IMR-90 (cell line): Measurements from ENCODE around the gene OR1F1. TPM values are rescaled to one million over a fixed set of nuclear protein-coding genes. Genes with fewer than 3 reads are reported as not detected.

ENCODE experiments used
- ATAC-seq: fragments of 200-7000 bp; cut with Tn5 transposase; 2 replicates; pipeline ENCODE4 v1.9.1; 2020; ENCODE audit warnings: low read depth, mild to moderate bottlenecking, moderate library complexity
- BruUV-seq: library from RNA; stranded (reverse); fragments of 400-500 nt; replicated peaks from 2 replicates; lab custom pipeline; 2021; lab: Mats Ljungman, UMichigan
- CTCF ChIA-PET: fragments of 300-600 bp; formaldehyde crosslinking; extraction: SDS; loops from one replicate; lab custom pipeline; 2021; ENCODE audit warnings: antibody characterized with exemption; lab: Yijun Ruan, JAX
- POLR2A ChIA-PET: fragments of 300-600 bp; sonication (Branson Sonifier 250); formaldehyde crosslinking; loops from one replicate; lab custom pipeline; 2022; ENCODE audit warnings: antibody characterized with exemption; ENCODE audit not compliant: unreplicated experiment; lab: Charles Lee
- DNase-seq: peaks from one replicate; pipeline ENCODE4 v3.0.0; 2013
- H2AFZ ChIP-seq: replicated peaks from 2 replicates; pipeline ENCODE3; 2013; ENCODE audit warnings: low read length, mild to moderate bottlenecking; ENCODE audit not compliant: poor library complexity
- H2AK5ac ChIP-seq: 2 replicates; pipeline ENCODE4 v1.6.1; 2013; ENCODE audit warnings: low read depth, low read length, inconsistent platforms
- H2AK9ac ChIP-seq: replicated peaks from 2 replicates; pipeline ENCODE3; 2013; ENCODE audit warnings: mild to moderate bottlenecking, low read depth, low read length, moderate library complexity; ENCODE audit not compliant: poor library complexity
- H2BK120ac ChIP-seq: 2 replicates; pipeline ENCODE4 v1.6.1; 2013; ENCODE audit warnings: low read depth, low read length, inconsistent platforms
- H2BK15ac ChIP-seq: 3 replicates; pipeline ENCODE4 v1.6.1; 2013; ENCODE audit warnings: low read depth, low read length, inconsistent platforms
- H2BK20ac ChIP-seq: 2 replicates; pipeline ENCODE4 v1.6.1; 2013; ENCODE audit warnings: low read depth, mild to moderate bottlenecking, inconsistent platforms, low read length, moderate library complexity
- H2BK5ac ChIP-seq: 2 replicates; pipeline ENCODE4 v1.6.1; 2013; ENCODE audit warnings: mild to moderate bottlenecking, low read depth, low read length, inconsistent platforms; ENCODE audit not compliant: poor library complexity, severe bottlenecking
- H3K14ac ChIP-seq: replicated peaks from 2 replicates; pipeline ENCODE4 v1.6.1; 2013; ENCODE audit warnings: low read depth, low read length, inconsistent platforms
- H3K18ac ChIP-seq: 2 replicates; pipeline ENCODE4 v1.6.1; 2013; ENCODE audit warnings: low read depth, low read length, control low read depth
- H3K23ac ChIP-seq: 2 replicates; pipeline ENCODE4 v1.6.1; 2013; ENCODE audit warnings: low read depth, low read length, inconsistent platforms
- H3K27ac ChIP-seq: 2 replicates; pipeline ENCODE4 v1.5.1; 2013; ENCODE audit warnings: mild to moderate bottlenecking, control low read depth, low read length; ENCODE audit not compliant: insufficient read depth
- H3K27me3 ChIP-seq: 2 replicates; pipeline ENCODE4 v1.6.1; 2013; ENCODE audit warnings: low read length; ENCODE audit not compliant: control insufficient read depth, insufficient read depth
- H3K36me3 ChIP-seq: 2 replicates; pipeline ENCODE4 v1.6.1; 2013; ENCODE audit warnings: low read length, mixed read lengths; ENCODE audit not compliant: control insufficient read depth, insufficient read depth
- H3K4ac ChIP-seq: 2 replicates; pipeline ENCODE4 v1.6.1; 2013; ENCODE audit warnings: low read depth, low read length, inconsistent platforms
- H3K4me1 ChIP-seq: 2 replicates; pipeline ENCODE4 v1.6.1; 2013; ENCODE audit warnings: low read length, mixed read lengths; ENCODE audit not compliant: control insufficient read depth, insufficient read depth
- H3K4me2 ChIP-seq: 2 replicates; pipeline ENCODE4 v1.6.1; 2013; ENCODE audit warnings: low read depth, mild to moderate bottlenecking, control low read depth, low read length, moderate library complexity
- H3K4me3 ChIP-seq: 2 replicates; pipeline ENCODE4 v1.5.1; 2013; ENCODE audit warnings: low read depth, mild to moderate bottlenecking, control low read depth, low read length, moderate library complexity; ENCODE audit not compliant: insufficient read depth
- H3K56ac ChIP-seq: 2 replicates; pipeline ENCODE4 v1.6.1; 2013; ENCODE audit warnings: low read length, inconsistent platforms; ENCODE audit not compliant: insufficient read depth; ENCODE audit errors: extremely low read depth
- H3K79me1 ChIP-seq, 2 experiments: 2 replicates each; pipeline ENCODE4 v1.6.1; 2013; ENCODE audit warnings: low read length in 2 of 2, inconsistent platforms in 1 of 2, low read depth in 1 of 2
- H3K9ac ChIP-seq: 2 replicates; pipeline ENCODE4 v1.6.1; 2013; ENCODE audit warnings: low read depth, low read length, control low read depth
- H3K9me1 ChIP-seq: 2 replicates; pipeline ENCODE4 v1.6.1; 2013; ENCODE audit warnings: low read length, inconsistent platforms; ENCODE audit not compliant: insufficient read depth
- H3K9me3 ChIP-seq: 2 replicates; pipeline ENCODE4 v1.6.1; 2013; ENCODE audit warnings: low read length; ENCODE audit not compliant: control insufficient read depth, insufficient read depth
- H4K20me1 ChIP-seq: 2 replicates; pipeline ENCODE4 v1.6.1; 2013; ENCODE audit warnings: low read length, inconsistent platforms; ENCODE audit not compliant: insufficient read depth
- H4K5ac ChIP-seq: 2 replicates; pipeline ENCODE4 v1.6.1; 2013; ENCODE audit warnings: mild to moderate bottlenecking, low read depth, low read length, control low read depth
- H4K8ac ChIP-seq, 2 experiments: 2 replicates each; pipeline ENCODE4 v1.6.1; 2013; ENCODE audit warnings: low read depth in 2 of 2, low read length in 2 of 2, control low read depth in 1 of 2, inconsistent platforms in 1 of 2
- H4K91ac ChIP-seq: 2 replicates; pipeline ENCODE4 v1.6.1; 2013; ENCODE audit warnings: low read depth, low read length, inconsistent platforms; ENCODE audit not compliant: insufficient read depth
- BHLHE40 ChIP-seq: fragments of 150-350 bp; IDR thresholded peaks from 2 replicates; pipeline ENCODE4 v1.6.1; 2016; ENCODE audit warnings: mild to moderate bottlenecking, low read depth, low read length
- CEBPB ChIP-seq: IDR thresholded peaks from 2 replicates; pipeline ENCODE4 v1.6.1; 2012; ENCODE audit warnings: low read depth, low read length, improper control_type of control experiment
- CHD1 ChIP-seq: IDR thresholded peaks from 2 replicates; pipeline ENCODE4 v1.6.1; 2012; ENCODE audit warnings: low read depth, low read length, improper control_type of control experiment
- FOS ChIP-seq: fragments of 150-350 bp; IDR thresholded peaks from 2 replicates; pipeline ENCODE4 v1.6.1; 2016; ENCODE audit warnings: low read depth, low read length
- MAFK ChIP-seq: IDR thresholded peaks from 2 replicates; pipeline ENCODE4 v1.6.1; 2012; ENCODE audit warnings: low read depth, low read length, improper control_type of control experiment
- MAZ ChIP-seq: IDR thresholded peaks from 2 replicates; pipeline ENCODE4 v1.6.1; 2012; ENCODE audit warnings: low read depth, mild to moderate bottlenecking, low read length, improper control_type of control experiment, moderate library complexity, borderline replicate concordance
- MXI1 ChIP-seq: IDR thresholded peaks from 2 replicates; pipeline ENCODE4 v1.6.1; 2012; ENCODE audit warnings: low read depth, mild to moderate bottlenecking, low read length, moderate library complexity, borderline replicate concordance
- NFE2L2 ChIP-seq: fragments of 150-350 bp; IDR thresholded peaks from 2 replicates; pipeline ENCODE4 v1.6.1; 2016; ENCODE audit warnings: low read depth, mild to moderate bottlenecking, low read length
- POLR2A ChIP-seq: IDR thresholded peaks from 2 replicates; pipeline ENCODE4 v1.6.1; 2012; ENCODE audit warnings: mild to moderate bottlenecking, low read depth, low read length
- RAD21 ChIP-seq: IDR thresholded peaks from 2 replicates; pipeline ENCODE4 v1.6.1; 2012; ENCODE audit warnings: low read length, improper control_type of control experiment
- RCOR1 ChIP-seq: IDR thresholded peaks from 2 replicates; pipeline ENCODE4 v1.6.1; 2012; ENCODE audit warnings: mild to moderate bottlenecking, low read length, improper control_type of control experiment; ENCODE audit not compliant: insufficient replicate concordance
- RFX5 ChIP-seq: IDR thresholded peaks from 2 replicates; pipeline ENCODE4 v1.8.0; 2012; ENCODE audit warnings: low read depth, mild to moderate bottlenecking, low read length, moderate library complexity
- WGBS, 2 experiments: methylation state at CpG; one replicate each; pipeline versions ENCODE4 v1.1.5 to v1.1.7; 2013; ENCODE audit warnings: missing lambda C conversion rate in 2 of 2; ENCODE audit not compliant: insufficient read length in 1 of 2; ENCODE audit errors: extremely low coverage in 2 of 2; 5-methylcytosine and 5-hydroxymethylcytosine counted together
- dilution Hi-C: fragments of 300-500 bp; cut with HindIII; formaldehyde crosslinking; loops from one replicate; pipeline ENCODE4 v1.14.3; 2018; ENCODE audit warnings: low sequenced_read_pairs; ENCODE audit not compliant: unreplicated experiment
- in situ Hi-C: fragments of 300-500 bp; cut with MboI; formaldehyde crosslinking; loops from 3 replicates; pipeline ENCODE4 v1.14.3; 2019; ENCODE audit warnings: low sequenced_read_pairs, inconsistent platforms, mixed read lengths
- intact Hi-C: fragments of 100-400 bp; cut with micrococcal nuclease; formaldehyde crosslinking; loops from 2 replicates; pipeline ENCODE4 v1.10.0; 2022
- polyA plus RNA-seq, 3 experiments: library from polyadenylated mRNA; depleted of rRNA; stranded (reverse); fragments of >200 nt; gene quantifications; 2 replicates each; pipeline ENCODE4 v1.2.3, GENCODE V29; 2012; ENCODE audit warnings: low replicate concordance in 1 of 3
- total RNA-seq: library from RNA; depleted of rRNA; stranded (reverse); fragments of >200 nt; gene quantifications from 2 replicates; pipeline ENCODE4 v1.2.3, GENCODE V29; 2012
- TF ChIP-seq, protein P1 (sequence below): fragments of 150-350 bp; IDR thresholded peaks from 2 replicates; pipeline ENCODE4 v1.6.1; 2016; ENCODE audit warnings: low read depth, mild to moderate bottlenecking, low read length, moderate library complexity, borderline replicate concordance
- TF ChIP-seq, protein P2 (sequence below): fragments of 150-350 bp; IDR thresholded peaks from 2 replicates; pipeline ENCODE4 v1.6.1; 2017; ENCODE audit warnings: mild to moderate bottlenecking, antibody characterized with exemption, low read length, low read depth
- TF ChIP-seq, protein P3 (sequence below): conservative IDR thresholded peaks from 2 replicates; pipeline ENCODE4 v1.5.1; 2012; ENCODE audit warnings: mild to moderate bottlenecking, low read depth, low read length, improper control_type of control experiment

OR1F1 gene
- total and polyA plus RNA-seq, 2 of the 4 experiments (the other 2 are of a cell fraction), result 0.12 TPM; not detected in 1

DNA sequence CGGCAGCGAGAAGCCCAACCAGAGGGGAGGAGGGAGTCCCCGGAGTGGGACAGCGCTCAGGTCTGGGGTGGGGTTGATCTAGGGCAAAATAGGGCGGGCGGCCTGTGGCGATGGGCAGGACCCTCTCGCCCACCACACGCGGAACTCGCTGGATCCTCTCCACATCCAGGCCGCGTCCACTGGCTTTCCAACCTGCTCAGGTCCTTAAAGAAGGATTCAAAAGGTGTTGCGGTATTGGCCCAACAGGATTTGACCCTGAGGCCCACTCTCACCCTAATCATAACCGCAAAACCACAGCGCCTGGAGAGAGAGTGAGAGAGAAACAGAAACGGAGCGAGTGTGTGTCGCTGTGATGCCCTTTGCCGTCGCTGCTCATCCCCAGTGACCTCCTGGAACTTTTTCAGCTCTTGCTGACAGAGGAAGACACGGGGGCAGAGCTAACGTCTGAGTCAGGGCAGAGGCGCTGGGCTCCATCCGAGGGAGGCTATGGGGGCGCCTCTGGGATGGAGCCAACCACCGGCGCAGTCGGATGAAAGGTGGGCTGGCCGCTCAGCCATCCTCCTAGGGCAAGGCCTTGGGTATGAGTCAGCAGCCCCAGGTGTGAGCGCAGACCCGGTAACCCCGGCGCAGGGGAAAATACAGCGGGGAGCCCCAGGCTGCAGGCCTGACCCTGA, 16.7 kb upstream of the OR1F1 start:
- Histone ChIP-seq H3K4me2 (peak overlapping the region; percentile 13; the same call in 1 of the 2 replicates), H3K36me3 (no peaks in the 10 kb centered on the region), H3K27ac (no peak overlapping the region), H2BK5ac (no peak overlapping the region), H3K9me1 (0 out of 2 replicates have a peak, but pooled peaks cover 2% of the 10 kb centered on the region), H2AK9ac (no peak overlapping the region), H2BK15ac (no peak overlapping the region), H3K79me1 (no peaks in the 10 kb centered on the region), H2AK5ac (no peak overlapping the region), H2BK20ac (no peak overlapping the region), H3K4me3 (no peak overlapping the region), H3K27me3 (peaks cover 46% of the 10 kb centered on the region), H4K8ac (no peak overlapping the region), H2BK120ac (no peak overlapping the region), H3K18ac (no peak overlapping the region), H3K23ac (no peak overlapping the region), H3K9ac (no peak overlapping the region), H4K91ac (no peak overlapping the region), H3K14ac (no peak overlapping the region), H3K9me3 (no peaks in the 10 kb centered on the region), H3K4me1 (peaks cover 2% of the 10 kb centered on the region; the same call in 1 of the 2 replicates), H2AFZ (peak overlapping the region; percentile 52), H4K20me1 (peaks cover 9% of the 10 kb centered on the region), H3K4ac (no peak overlapping the region), H3K56ac (no peak overlapping the region), H4K5ac (no peak overlapping the region)
- no peak for DNase-seq
- in situ Hi-C loops (no loop called here), dilution Hi-C loops (no loop called here), intact Hi-C loops (no loop called here)
- no TSS peak for BruUV-seq
- ChIA-PET CTCF (interaction anchor here (1.5 to 2.2 kb wide), 2 partner anchors 42 to 112 kb away, joined by 4 read pairs; no protein-coding TSS in a partner anchor), POLR2A (no interaction called here)
- 2% methylated on average over 12 of the region's 35 CpGs; no CpG with 5 or more reads in 1 of the 2 experiments for WGBS, 2 experiments
- no peak for ATAC-seq
- no peak for TF ChIP-seq CHD1
- TF ChIP-seq, protein P1, sequence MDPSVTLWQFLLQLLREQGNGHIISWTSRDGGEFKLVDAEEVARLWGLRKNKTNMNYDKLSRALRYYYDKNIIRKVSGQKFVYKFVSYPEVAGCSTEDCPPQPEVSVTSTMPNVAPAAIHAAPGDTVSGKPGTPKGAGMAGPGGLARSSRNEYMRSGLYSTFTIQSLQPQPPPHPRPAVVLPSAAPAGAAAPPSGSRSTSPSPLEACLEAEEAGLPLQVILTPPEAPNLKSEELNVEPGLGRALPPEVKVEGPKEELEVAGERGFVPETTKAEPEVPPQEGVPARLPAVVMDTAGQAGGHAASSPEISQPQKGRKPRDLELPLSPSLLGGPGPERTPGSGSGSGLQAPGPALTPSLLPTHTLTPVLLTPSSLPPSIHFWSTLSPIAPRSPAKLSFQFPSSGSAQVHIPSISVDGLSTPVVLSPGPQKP, result no peak
- TF ChIP-seq, protein P2, sequence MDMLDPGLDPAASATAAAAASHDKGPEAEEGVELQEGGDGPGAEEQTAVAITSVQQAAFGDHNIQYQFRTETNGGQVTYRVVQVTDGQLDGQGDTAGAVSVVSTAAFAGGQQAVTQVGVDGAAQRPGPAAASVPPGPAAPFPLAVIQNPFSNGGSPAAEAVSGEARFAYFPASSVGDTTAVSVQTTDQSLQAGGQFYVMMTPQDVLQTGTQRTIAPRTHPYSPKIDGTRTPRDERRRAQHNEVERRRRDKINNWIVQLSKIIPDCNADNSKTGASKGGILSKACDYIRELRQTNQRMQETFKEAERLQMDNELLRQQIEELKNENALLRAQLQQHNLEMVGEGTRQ, result no peak
- TF ChIP-seq RAD21, result no peak
- TF ChIP-seq RCOR1, result no peak
- TF ChIP-seq CEBPB, result no peak
- TF ChIP-seq RFX5, result no peak
- TF ChIP-seq, protein P3, sequence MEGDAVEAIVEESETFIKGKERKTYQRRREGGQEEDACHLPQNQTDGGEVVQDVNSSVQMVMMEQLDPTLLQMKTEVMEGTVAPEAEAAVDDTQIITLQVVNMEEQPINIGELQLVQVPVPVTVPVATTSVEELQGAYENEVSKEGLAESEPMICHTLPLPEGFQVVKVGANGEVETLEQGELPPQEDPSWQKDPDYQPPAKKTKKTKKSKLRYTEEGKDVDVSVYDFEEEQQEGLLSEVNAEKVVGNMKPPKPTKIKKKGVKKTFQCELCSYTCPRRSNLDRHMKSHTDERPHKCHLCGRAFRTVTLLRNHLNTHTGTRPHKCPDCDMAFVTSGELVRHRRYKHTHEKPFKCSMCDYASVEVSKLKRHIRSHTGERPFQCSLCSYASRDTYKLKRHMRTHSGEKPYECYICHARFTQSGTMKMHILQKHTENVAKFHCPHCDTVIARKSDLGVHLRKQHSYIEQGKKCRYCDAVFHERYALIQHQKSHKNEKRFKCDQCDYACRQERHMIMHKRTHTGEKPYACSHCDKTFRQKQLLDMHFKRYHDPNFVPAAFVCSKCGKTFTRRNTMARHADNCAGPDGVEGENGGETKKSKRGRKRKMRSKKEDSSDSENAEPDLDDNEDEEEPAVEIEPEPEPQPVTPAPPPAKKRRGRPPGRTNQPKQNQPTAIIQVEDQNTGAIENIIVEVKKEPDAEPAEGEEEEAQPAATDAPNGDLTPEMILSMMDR, result no peak
- no peak for TF ChIP-seq BHLHE40
- no peak for TF ChIP-seq MAZ
- no peak for TF ChIP-seq NFE2L2
- TF ChIP-seq MXI1, result no peak
- TF ChIP-seq MAFK, result no peak
- no peak for TF ChIP-seq FOS
- TF ChIP-seq POLR2A, result no peak
